DND-41 (cell line): ENCODE measurements around the gene FPGT.

Experiments
- CTCF ChIP-seq: IDR thresholded peaks from 2 replicates; pipeline ENCODE4 v1.5.1; 2012; ENCODE audit warnings: borderline replicate concordance, low read length, moderate library complexity, mild to moderate bottlenecking; ENCODE audit not compliant: poor library complexity, severe bottlenecking; ENCODE audit errors: extremely low read depth
- EZH2 ChIP-seq: IDR thresholded peaks from 3 replicates; pipeline ENCODE4 v1.6.1; 2012; ENCODE audit warnings: borderline replicate concordance, low read depth, mild to moderate bottlenecking, moderate library complexity, low read length, inconsistent platforms; ENCODE audit not compliant: severe bottlenecking

GRCh38 chr1:74237787-74238186, 39.7 kb downstream of the FPGT start:
- TF ChIP-seq CTCF (no peak), EZH2 (no peak)
